CD4-positive, alpha-beta T cell treated with Interferon gamma for 1 hour (primary cell): ENCODE results near the gene SLC26A8.
"Not testable (repeated sequence)": the region's sequence is repeated elsewhere in the genome, so short reads cannot be mapped to it uniquely, and the experiment has no call there.

Experiments used
- DNase-seq: peaks from one replicate; pipeline ENCODE4 v3.0.0-alpha.2; 2020

SLC26A8 gene

GRCh38 chr6:35909571-35909970 is 114.9 kb downstream of the SLC26A8 start:
- DNase-seq: not testable (repeated sequence)

GRCh38 chr6:35908753-35909401 is 115.6 kb downstream of the SLC26A8 start:
- DNase-seq: not testable (repeated sequence)

DNA sequence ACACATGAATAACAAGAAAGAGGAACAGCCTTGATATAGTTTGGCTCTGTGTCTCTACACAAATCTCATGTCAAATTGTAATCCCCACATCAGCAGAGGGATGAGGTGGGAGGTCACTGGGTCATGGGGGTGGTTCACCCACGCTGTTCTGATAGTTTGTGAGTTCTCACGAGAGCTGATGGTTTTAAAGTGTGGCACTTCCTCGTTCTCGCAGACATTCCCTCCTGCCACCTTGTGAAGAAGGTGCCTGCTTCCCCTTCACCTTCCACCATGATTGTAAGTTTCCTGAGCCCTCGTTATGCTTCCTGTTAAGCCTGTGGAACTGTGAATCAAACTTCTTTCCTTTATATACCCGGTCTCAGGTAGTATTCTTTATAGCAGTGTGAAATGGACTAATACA is 116.7 kb downstream of the SLC26A8 start:
- DNase-seq: no peak

DNA sequence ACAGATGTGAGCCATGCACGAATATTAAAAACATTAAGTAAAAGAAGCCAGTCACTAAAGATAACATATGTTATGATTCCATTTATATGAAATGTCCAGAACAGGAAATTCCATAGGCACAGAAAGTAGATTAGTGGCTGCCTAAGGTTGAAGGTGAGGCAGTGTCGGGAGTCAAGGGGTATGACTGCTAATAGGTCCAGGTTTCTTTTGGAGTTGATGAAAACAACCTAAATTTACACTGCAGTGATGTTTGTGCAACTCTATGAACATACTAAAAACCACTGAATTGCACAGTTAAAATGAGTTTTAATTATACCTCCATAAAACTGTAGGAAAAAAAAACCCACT is 118.0 kb downstream of the SLC26A8 start:
- DNase-seq: no peak

DNA sequence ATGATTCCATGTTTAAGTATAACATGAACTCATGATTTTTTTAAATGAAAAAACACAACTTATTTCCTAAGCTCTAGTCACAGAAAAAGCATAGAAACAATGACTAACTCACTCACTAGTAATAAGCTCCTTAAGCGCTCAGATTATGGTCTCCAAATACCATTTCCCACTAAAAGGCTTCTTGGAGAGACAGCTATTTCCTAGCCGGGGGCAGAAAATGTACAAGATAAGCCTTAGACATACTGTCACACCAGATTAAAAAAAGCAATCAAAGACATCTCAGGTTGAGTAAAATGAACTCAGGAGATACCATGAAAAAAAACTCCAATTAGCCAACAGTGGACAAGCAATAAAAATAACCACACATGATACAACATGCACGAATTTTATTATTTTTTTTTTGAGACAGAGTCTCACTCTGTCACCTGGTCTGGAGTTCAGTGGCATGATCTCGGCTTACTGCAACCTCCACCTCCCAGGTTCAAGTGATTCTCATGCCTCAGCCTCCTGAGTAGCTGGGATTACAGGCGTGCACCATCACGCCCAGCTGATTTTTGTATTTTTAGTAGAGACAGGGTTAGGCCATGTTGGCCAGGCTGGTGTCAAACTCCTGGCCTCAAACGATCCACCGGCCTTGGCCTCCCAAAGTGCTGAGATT is 118.5 kb downstream of the SLC26A8 start:
- DNase-seq: no peak

GRCh38 chr6:35905141-35905785 is 119.2 kb downstream of the SLC26A8 start:
- DNase-seq: no peak

DNA sequence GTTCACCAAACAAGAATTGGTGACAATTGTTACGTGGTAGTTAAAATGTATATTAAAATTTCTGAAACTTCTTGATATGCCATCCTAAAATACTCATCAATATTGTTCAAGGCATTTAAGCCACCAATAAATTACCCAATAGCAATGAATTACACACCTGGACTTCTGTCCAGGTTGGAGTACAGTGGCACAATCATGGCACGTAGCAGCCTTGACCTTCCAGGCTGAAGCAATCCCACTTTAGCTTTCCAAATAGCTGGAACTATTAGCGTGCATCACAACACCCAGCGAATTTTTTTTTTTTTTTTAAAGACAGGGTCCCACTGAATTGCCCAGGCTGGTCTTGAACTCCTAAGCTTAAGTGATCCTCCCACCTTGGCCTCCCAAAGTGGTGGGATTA is 120.8 kb downstream of the SLC26A8 start:
- no peak for DNase-seq

DNA sequence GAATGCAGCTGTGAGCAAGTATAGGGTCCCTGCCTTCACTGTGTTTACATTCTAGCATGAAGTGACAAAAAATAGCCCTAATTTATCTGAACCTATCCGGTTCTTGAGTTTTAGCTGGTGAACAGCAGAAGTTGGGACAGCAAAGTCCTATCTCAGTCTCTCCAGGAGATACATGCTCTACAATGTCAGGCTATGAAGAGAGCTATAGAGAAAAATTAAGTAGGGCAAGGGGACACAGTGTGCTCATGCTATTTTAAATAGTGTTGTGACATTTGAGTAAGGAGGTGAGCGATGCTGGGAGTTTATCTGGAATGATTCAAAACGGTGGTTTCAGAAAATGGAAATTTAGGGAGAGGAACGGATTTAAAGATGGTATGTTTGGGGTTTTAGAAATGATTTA is 124.0 kb downstream of the SLC26A8 start:
- no peak for DNase-seq

GRCh38 chr6:35898003-35898402 is 126.4 kb downstream of the SLC26A8 start:
- DNase-seq: no peak

- DNase-seq: no peak
These were observed 127.0 kb downstream of the SLC26A8 start for GRCh38 chr6:35897486-35897885.

GRCh38 chr6:35897036-35897435 is 127.4 kb downstream of the SLC26A8 start:
- DNase-seq: no peak

GRCh38 chr6:35896228-35896627 is 128.2 kb downstream of the SLC26A8 start:
- DNase-seq: no peak

DNA sequence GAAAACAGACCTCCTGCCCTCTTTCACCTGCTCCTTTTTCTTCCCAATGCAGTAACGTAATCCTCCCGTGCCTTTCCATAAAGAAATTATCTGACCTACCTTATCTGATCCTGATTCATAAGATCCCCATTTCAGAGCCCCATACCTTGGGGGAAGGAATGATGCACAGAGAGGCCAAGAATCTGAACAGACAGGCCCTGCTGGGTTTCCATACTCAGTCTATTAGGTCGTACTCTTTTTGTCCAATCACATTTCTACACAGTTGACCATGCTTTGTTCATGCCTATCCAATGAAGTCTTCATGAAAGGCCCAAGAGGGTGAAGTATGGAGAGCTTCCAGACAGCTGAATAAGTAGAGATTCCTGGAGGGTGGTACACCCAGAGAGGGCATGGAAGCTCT is 128.9 kb downstream of the SLC26A8 start:
- DNase-seq: no peak

DNA sequence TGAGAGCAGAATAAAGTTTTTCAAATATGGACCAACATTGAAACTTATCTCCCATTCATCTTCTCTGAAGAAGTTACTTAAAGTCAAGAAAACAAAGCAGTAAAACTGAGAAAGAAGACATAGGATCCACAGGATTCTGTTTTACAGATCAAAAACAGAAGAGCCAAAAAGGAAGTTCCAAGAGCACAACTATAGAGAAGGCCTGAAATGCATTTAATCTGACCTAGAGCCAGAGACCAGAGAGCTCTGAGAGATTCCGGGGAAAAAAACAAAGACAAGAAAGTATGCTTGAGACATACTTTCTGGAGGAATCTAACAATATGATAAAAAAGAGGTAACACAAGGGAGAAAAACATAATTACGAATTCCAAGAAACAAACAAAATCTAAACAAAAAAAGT is 129.7 kb downstream of the SLC26A8 start:
- no peak for DNase-seq
